ENCODE results near the gene GLI2. TPM values are rescaled to one million over a fixed set of nuclear protein-coding genes. Genes with fewer than 3 reads are reported as not detected.

GLI2 gene
- total and polyA plus RNA-seq, 2 of the 13 experiments (the other 11 are each of a cell fraction or from before 2014, with no cell fraction given) = not detected

DNA sequence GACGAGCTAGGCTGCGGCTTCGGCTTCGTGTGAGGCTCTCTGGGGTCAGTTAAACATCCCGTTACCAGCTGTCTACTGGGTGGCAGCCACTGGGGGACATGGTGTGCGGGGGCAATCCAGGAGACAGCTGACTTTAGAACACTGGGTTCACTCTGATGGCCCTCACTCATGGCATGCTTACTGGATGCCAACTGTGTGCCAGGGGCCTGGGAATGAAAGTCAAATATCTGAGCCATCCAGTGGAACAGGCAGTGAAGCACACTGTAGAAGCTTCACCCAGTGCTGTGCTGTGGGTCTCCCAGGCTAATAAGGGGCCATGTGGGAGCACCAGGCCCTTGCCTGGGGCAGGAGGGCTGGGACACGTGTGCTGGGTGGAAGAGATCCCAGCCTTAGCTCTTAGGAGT lies 48.3 kb downstream of the GLI2 start:
- Histone ChIP-seq H3K9ac (ENCODE audit: insufficient read depth, low read depth, low read length) (no peak overlapping the region), H4K20me1 (ENCODE audit: insufficient read depth, low read length) (no peaks in the 10 kb centered on the region), H2AFZ (ENCODE audit: low read length) (no peak overlapping the region), H3K36me3 (replicated peaks in 1 of 2; ENCODE audit: control insufficient read depth in 1 of 2, insufficient read depth in 2 of 2, low read length in 2 of 2) (no peaks in the 10 kb centered on the region), H3K4me1 (ENCODE audit: insufficient read depth, low read length) (peaks cover 22% of the 10 kb centered on the region), H3K27ac (ENCODE audit: extremely low read length, insufficient read depth, low read length) (no peak overlapping the region), H3K27me3 (ENCODE audit: control insufficient read depth in 1 of 2, insufficient read depth in 2 of 2, low read length in 2 of 2) (peaks cover 1 to 85% of the 10 kb centered on the region in 2 experiments; a peak in 4 of 5 replicates), H3K79me2 (ENCODE audit: insufficient read depth, low read length) (no peaks in the 10 kb centered on the region), H3K4me2 (ENCODE audit: low read depth, low read length) (no peak overlapping the region), H3K4me3 (replicated peaks in 1 of 3; ENCODE audit: insufficient read depth in 1 of 3, low read depth in 2 of 3, low read length in 3 of 3) (no peak overlapping the region), H3K9me3 (ENCODE audit: low read length) (no peaks in the 10 kb centered on the region)
- CTCF ChIA-PET (ENCODE audit: low intra/inter-chr PET ratio, low total read pairs) = no interaction called here
- 41% methylated on average over 7 of the region's 7 CpGs for WGBS (ENCODE audit: low lambda C conversion rate)
- no peak for FAIRE-seq
- TF ChIP-seq MEIS1 (CRISPR knock-in tag; IDR thresholded peaks at IDR 0.05; ENCODE audit: borderline replicate concordance) = no peak
- TF ChIP-seq, protein P1, sequence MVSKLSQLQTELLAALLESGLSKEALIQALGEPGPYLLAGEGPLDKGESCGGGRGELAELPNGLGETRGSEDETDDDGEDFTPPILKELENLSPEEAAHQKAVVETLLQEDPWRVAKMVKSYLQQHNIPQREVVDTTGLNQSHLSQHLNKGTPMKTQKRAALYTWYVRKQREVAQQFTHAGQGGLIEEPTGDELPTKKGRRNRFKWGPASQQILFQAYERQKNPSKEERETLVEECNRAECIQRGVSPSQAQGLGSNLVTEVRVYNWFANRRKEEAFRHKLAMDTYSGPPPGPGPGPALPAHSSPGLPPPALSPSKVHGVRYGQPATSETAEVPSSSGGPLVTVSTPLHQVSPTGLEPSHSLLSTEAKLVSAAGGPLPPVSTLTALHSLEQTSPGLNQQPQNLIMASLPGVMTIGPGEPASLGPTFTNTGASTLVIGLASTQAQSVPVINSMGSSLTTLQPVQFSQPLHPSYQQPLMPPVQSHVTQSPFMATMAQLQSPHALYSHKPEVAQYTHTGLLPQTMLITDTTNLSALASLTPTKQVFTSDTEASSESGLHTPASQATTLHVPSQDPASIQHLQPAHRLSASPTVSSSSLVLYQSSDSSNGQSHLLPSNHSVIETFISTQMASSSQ (IDR thresholded peaks at IDR 0.05; ENCODE audit: low read depth) = no peak
- TF ChIP-seq, protein P1 (CRISPR knock-in tag; IDR thresholded peaks at IDR 0.05; ENCODE audit: borderline replicate concordance) = no peak
- no peak for TF ChIP-seq PHF21A (CRISPR knock-in tag; IDR thresholded peaks at IDR 0.05)
- TF ChIP-seq ZSCAN30 (CRISPR knock-in tag; IDR thresholded peaks at IDR 0.05) = no peak
- TF ChIP-seq STAT6 (CRISPR knock-in tag; IDR thresholded peaks at IDR 0.05; ENCODE audit: borderline replicate concordance) = no peak
- BruUV-seq (replicated peaks) = no TSS peak
- POLR2A ChIA-PET = no interaction called here
- intact Hi-C loops (cut with micrococcal nuclease; ENCODE audit: unreplicated experiment) = no loop called here
- no peak for ATAC-seq
- in situ Hi-C loops (cut with HindIII; ENCODE audit: extremely low pct_ligation_motif_present, low pct_unique_long_range_greater_than_20kb) = no loop called here
- DNase-seq (ENCODE audit: low spot score) = no peak
